Neural progenitor cell (in vitro differentiated cells): ENCODE results near the gene NDUFS2.

Experiments used
- CTCF ChIP-seq: fragments of 200-600 bp; sonication (generic); IDR thresholded peaks from 2 replicates; pipeline ENCODE4 v1.5.1; 2017; ENCODE audit warnings: antibody characterized with exemption, mild to moderate bottlenecking
- EZH2phosphoT487 ChIP-seq: fragments of 200-600 bp; sonication (generic); IDR thresholded peaks from 2 replicates; pipeline ENCODE4 v1.6.1; 2017; ENCODE audit warnings: antibody characterized with exemption

GRCh38 chr1:161162806-161163205 lies 39.4 kb upstream of the NDUFS2 start:
- TF ChIP-seq CTCF (no peak), EZH2phosphoT487 (no peak)
